Measurements from ENCODE around the gene HTR3D.
"Not testable (repeated sequence)": the region's sequence is repeated elsewhere in the genome, so short reads cannot be mapped to it uniquely, and the experiment has no call there.

The HTR3D gene

GRCh38 chr3:184071142-184071541 is 39.6 kb downstream of the HTR3D start:
- DNase-seq = not testable (repeated sequence)

- DNase-seq = no peak
Observed at GRCh38 chr3:184073621-184074020, 42.1 kb downstream of the HTR3D start.

GRCh38 chr3:184075901-184076300 is 44.4 kb downstream of the HTR3D start:
- DNase-seq = no peak

- DNase-seq = no peak
Observed at GRCh38 chr3:184077881-184078280, 46.3 kb downstream of the HTR3D start.

- DNase-seq = no peak
Observed at GRCh38 chr3:184078851-184079250, 47.3 kb downstream of the HTR3D start.

GRCh38 chr3:184081116-184081830 is 49.7 kb downstream of the HTR3D start:
- DNase-seq = no peak

- DNase-seq = no peak
Observed at GRCh38 chr3:184082034-184082433, 50.5 kb downstream of the HTR3D start.

- no peak for DNase-seq
Observed at GRCh38 chr3:184082465-184082864, 50.9 kb downstream of the HTR3D start.

- DNase-seq = no peak
Observed at GRCh38 chr3:184085389-184085852, 53.9 kb downstream of the HTR3D start.
